Neuron (in vitro differentiated cells): Measurements from ENCODE around the gene CD177.
"Not testable (repeated sequence)": the region's sequence is repeated elsewhere in the genome, so short reads cannot be mapped to it uniquely, and the experiment has no call there.

ENCODE experiments used
- H2AFZ ChIP-seq: one replicate; pipeline ENCODE4 v1.6.1; 2013; ENCODE audit warnings: low read depth, mild to moderate bottlenecking, inconsistent platforms, low read length, moderate library complexity
- H3K27me3 ChIP-seq: one replicate; pipeline ENCODE4 v1.6.1; 2013; ENCODE audit warnings: low read length; ENCODE audit not compliant: insufficient read depth
- H3K36me3 ChIP-seq: one replicate; pipeline ENCODE4 v1.6.1; 2013; ENCODE audit warnings: low read length; ENCODE audit not compliant: insufficient read depth
- H3K4me1 ChIP-seq: one replicate; pipeline ENCODE4 v1.6.1; 2013; ENCODE audit warnings: low read length; ENCODE audit not compliant: insufficient read depth
- H3K4me3 ChIP-seq: 2 replicates; pipeline ENCODE4 v1.5.1; 2013; ENCODE audit warnings: mild to moderate bottlenecking, low read length, moderate library complexity
- H3K9me3 ChIP-seq: one replicate; pipeline ENCODE4 v1.6.1; 2013; ENCODE audit warnings: low read length

CD177 gene

DNA sequence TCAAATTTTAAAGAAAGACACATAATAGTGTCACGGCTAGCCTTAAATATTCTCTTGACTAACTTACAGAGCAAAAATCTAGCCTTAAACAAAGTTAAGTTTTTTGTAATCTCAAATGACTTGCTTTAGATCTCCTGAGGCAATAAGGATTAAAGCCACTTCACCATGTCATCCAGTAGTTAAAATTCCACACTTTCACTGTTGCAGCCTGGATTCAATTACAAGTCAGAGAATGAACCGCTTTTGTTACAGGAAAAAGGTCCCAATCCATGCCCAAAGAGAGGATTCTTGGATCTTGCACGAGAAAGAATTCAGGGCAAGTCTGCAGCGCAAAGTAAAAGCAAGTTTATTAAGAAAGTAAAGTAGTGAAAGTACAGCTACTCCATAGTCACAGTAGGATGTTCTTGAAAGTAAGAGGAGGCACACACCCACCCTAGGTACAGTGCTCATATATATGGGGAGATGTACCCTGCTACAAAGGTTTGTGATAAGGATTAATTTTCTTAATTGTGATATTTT is 34.6 kb upstream of the CD177 start:
- Histone ChIP-seq H2AFZ (no peak overlapping the region), H3K4me1 (no peaks in the 10 kb centered on the region), H3K4me3 (no peak overlapping the region), H3K9me3 (no peaks in the 10 kb centered on the region), H3K27me3 (peaks cover 2% of the 10 kb centered on the region), H3K36me3 (no peaks in the 10 kb centered on the region)

DNA sequence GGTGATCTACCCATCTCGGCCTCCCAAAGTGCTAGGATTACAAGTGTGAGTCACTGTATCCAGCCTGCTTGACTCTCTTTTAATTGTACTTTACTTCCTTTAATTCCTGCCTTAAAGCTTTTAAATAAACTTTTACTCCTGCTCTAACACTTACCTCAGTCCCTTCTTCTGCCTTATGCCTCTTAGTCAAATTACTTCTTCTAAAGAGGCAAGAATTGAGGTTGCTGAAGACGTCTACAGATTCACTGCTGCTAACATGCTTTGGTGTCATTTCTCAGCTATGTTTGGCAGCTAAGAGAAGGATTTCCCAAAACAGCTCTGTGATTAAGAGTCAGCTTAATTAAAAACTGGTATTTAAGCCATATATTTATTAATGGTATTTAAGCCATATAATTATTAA is 32.9 kb upstream of the CD177 start:
- H2AFZ ChIP-seq: no peak overlapping the region
- H3K9me3 ChIP-seq: no peaks in the 10 kb centered on the region
- peaks cover 2% of the 10 kb centered on the region for H3K27me3 ChIP-seq
- H3K36me3 ChIP-seq: no peaks in the 10 kb centered on the region
- no peak overlapping the region for H3K4me3 ChIP-seq
- H3K4me1 ChIP-seq: no peaks in the 10 kb centered on the region

DNA sequence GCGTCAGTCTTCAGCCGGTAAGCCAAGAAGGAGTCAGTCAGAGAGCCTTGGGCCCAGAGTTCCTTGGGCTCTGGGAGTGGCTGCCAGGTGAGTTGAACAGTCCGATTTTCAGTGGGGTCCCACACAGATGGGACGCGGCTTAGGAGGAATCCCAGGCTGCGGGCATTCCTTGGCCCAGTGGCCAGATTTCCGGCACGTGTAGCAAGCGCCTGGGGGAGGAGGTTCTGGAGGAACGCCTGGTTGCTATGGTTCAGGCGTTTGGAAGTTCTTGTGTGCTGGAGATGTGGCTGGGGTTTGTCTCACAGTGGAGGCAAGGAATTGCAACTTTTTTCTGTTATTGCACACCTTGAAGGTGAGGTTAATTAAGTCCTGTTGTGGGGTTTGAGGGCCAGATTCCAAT is 26.7 kb upstream of the CD177 start:
- H3K36me3 ChIP-seq, H2AFZ ChIP-seq, H3K9me3 ChIP-seq, H3K4me3 ChIP-seq, H3K27me3 ChIP-seq, H3K4me1 ChIP-seq: not testable (repeated sequence)

DNA sequence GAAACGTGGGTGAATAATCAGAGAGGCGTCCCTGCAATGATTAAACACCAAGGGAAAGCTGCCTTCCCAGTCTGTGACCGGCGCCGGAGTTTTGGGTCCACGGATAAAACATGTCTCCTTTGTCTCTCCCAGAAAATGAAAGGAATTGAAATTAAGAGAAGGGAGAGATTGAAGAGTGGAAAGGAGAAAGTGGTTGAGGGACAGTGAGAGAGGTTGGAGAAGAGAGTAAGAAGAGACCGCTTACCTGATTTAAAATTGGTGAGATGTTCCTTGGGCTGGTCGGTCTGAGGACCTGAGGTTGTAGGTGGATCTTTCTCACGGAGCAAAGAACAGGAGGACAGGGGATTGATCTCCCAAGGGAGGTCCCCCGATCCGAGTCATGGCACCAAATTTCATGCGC is 24.9 kb upstream of the CD177 start:
- H3K9me3 ChIP-seq, H3K4me3 ChIP-seq, H3K4me1 ChIP-seq, H2AFZ ChIP-seq, H3K36me3 ChIP-seq, H3K27me3 ChIP-seq: not testable (repeated sequence)

DNA sequence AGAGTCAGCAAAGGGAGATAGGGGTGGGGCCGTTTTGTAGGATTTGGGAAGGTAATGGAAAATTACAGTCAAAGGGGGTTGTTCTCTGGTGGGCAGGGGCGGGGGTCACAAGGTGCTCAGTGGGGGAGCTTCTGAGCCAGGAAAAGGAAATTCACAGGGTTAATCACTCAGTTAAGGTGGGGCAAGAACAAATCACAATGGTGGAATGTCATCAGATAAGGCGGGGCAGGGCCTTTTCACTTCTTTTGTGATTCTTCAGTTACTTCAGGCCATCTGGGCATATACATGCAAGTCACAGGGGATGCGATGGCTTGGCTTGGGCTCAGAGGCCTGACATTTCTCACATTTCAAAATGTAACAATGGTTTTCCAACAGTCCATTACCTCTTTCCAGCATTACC is 24.4 kb upstream of the CD177 start:
- H3K36me3 ChIP-seq, H3K27me3 ChIP-seq, H3K4me1 ChIP-seq, H3K4me3 ChIP-seq, H2AFZ ChIP-seq, H3K9me3 ChIP-seq: not testable (repeated sequence)

DNA sequence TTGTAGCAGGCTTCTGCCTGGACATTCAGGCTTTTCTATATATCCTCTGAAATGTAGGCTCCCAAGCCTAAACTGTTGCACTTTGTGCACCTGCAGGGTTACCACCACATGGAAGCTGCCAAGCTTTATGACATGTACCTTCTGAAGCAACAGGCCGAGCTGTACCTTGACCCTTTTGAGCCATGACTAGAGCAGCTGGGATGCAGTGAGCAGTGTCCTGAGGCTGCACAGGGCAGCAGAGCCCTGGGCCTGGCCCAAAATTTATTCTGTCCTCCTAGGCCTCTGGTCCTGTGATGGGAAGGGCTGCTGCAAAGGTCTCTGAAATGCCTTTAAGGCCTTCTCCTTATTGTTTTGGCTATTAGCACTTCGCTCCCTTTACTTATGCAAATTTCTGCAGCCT is 23.5 kb upstream of the CD177 start:
- no peaks in the 10 kb centered on the region for H3K9me3 ChIP-seq
- no peaks in the 10 kb centered on the region for H3K4me1 ChIP-seq
- no peak overlapping the region for H2AFZ ChIP-seq
- H3K27me3 ChIP-seq: no peaks in the 10 kb centered on the region
- no peak overlapping the region for H3K4me3 ChIP-seq
- no peaks in the 10 kb centered on the region for H3K36me3 ChIP-seq

DNA sequence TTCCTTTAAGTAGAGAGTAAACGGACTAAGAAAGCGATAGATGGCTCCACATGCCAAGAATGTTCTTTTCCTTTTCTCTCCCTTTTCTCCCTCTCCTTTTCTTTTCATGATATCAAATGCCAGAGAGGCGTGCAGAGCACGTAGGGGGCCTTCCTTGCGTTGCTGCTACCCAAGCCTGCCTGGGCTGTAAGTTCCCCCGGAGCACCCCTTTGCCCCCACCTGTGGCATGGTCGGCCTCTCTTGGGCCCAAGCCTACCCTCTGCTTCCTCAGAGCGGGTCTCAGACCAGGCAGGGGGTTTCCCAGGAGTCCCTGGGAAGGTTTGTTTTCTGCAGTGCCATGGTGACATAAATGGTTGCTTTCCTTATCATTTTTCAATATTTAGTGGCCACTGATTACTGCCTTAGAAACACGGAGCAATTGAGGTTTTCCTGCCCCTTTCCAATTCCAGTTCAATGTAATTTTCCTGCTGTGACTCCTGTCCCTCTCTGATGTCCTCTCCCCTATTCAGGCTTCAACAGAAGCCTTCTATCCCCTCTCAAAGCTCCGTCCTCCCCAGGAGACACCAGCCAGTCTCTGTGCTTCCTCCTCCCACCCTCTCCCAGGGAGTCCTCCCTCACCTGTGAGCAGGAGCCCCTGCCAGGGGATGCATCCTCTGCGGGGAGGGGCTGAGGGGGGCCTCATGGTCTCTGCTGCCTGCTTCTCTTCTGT is 22.6 kb upstream of the CD177 start:
- no peaks in the 10 kb centered on the region for H3K27me3 ChIP-seq
- H2AFZ ChIP-seq: no peak overlapping the region
- H3K4me1 ChIP-seq: no peaks in the 10 kb centered on the region
- H3K9me3 ChIP-seq: no peaks in the 10 kb centered on the region
- no peaks in the 10 kb centered on the region for H3K36me3 ChIP-seq
- H3K4me3 ChIP-seq: no peak overlapping the region

DNA sequence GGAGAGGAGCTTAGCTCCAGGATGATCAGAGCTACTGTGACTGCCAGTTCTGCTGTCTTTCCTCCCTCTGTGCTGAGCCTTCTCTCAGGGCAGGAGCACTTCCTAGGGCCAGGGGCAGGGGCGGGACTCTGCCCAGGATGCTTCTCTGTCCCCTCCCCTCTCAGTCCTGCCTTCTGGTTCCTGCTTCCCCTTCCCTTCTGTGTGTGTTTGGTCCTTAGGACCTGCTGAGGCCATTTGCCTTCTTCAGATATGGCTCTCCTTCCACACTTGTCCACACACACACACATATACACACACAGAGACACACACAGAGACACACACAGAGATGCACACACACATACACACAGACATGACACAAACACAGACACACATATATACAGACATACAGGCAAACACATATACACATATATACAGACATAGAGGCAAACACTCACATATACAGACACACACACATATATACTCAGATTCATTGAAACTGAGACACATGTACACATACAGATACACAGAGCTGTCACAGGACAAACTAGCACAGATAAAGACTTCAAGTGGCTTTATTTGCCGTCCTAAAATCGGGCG is 22.0 kb upstream of the CD177 start:
- Histone ChIP-seq H3K4me1 (no peaks in the 10 kb centered on the region), H3K36me3 (no peaks in the 10 kb centered on the region), H3K27me3 (no peaks in the 10 kb centered on the region), H3K9me3 (no peaks in the 10 kb centered on the region), H2AFZ (no peak overlapping the region), H3K4me3 (no peak overlapping the region)

DNA sequence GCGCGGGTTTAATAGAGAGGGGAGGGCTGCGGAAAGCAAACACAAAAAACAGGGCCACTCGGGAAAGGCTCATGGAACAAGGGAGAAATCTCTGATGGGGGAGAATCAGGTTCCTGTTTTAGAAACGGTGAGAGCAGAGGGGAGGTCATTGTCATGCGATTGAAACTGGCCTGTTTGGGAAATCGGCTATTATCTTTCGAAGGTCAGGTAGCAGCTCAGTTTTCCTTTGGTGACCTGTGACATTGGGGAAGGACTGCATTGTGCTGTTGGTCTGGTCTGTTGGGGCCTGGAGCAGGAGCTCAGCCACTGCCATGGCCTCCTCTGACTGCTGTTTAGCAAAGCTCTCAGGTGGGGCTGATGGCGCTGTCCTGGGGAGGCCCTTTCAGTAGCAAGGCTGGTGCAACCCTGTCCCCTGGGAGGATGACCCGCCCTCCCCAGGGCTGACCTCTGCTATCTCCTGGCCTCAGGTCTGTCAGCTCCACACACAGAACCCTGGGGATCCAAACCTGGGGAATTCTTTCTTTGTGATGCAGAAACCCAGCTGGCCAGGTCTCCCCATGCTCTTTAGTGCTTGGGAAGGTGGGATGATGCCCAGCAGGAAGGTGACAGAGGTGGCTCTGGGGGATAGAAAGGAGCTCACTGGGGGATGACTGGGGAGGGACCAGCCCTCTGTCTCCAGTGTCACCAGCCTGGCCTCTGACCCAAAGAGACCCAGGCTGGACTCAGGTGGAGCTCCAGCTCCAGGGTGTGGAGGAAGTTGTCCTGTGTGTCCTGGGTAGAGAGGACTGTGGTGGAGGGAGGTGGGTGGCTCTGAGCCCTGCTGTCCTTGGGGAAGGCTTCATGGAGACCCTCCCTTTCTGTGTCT is 21.2 kb upstream of the CD177 start:
- Histone ChIP-seq H3K4me3 (no peak overlapping the region), H3K27me3 (no peaks in the 10 kb centered on the region), H3K9me3 (no peaks in the 10 kb centered on the region), H3K4me1 (no peaks in the 10 kb centered on the region), H2AFZ (no peak overlapping the region), H3K36me3 (no peaks in the 10 kb centered on the region)

DNA sequence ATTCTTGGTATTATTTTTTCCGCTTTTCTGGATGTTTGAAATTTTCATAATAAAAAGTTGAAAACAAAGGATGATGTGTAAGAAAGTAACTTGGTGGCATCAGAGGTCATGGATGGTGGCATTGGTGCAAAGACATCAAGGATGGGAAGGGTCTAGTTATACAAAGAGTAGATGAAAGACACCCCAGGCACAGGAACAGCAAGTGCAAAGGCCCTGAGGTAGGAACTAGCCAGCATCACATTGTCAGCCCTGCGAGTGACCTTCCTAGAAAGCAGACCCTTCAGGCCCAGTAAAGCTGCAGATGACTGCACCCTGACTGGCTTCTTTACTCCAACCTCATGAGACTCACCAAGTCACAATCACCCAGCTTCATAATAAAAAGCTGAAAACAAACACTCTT is 17.0 kb upstream of the CD177 start:
- H3K4me3 ChIP-seq, H3K9me3 ChIP-seq, H2AFZ ChIP-seq, H3K4me1 ChIP-seq, H3K36me3 ChIP-seq, H3K27me3 ChIP-seq: not testable (repeated sequence)

DNA sequence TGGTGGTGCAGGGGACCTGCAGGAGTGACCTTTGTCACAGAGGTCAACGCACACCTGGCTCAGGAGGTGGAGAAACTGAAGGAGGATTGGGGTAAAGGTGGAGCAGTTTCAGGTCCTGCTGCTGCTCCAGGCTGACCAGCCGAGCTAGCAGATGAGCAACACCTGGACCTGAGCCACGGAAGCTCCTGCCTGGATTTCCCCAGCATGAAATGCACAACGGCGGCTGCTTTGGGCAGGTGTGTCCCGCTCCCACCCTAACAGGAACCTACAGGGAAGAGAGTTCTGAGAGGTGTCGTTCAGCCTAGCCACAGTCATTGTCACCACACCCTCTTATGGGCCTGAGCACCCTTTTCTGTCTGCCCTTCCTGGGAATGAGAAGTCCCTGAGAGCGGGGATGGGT is 15.7 kb upstream of the CD177 start:
- no peak overlapping the region for H2AFZ ChIP-seq
- no peaks in the 10 kb centered on the region for H3K36me3 ChIP-seq
- H3K9me3 ChIP-seq: no peaks in the 10 kb centered on the region
- H3K27me3 ChIP-seq: no peaks in the 10 kb centered on the region
- H3K4me3 ChIP-seq: no peak overlapping the region
- no peaks in the 10 kb centered on the region for H3K4me1 ChIP-seq

DNA sequence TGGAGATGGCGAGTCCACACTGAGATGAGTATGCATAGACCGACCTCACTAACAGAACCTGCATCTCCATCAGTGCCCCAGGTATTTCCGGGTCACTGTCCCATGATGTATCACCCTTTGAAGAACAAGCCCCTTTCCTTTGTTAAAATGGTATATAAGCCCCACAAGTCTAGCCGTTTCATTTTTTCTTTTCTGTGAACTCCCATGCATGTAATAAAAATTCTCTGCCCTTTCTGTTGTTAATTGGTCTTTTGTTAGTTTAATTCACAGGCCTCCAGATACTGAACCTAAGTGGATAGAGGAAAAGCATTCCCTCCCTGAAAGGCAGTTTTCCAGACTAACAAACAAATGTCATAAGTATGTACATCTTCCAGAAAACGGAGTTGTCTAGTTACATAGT is 15.0 kb upstream of the CD177 start:
- H3K36me3 ChIP-seq: no peaks in the 10 kb centered on the region
- H2AFZ ChIP-seq: no peak overlapping the region
- H3K27me3 ChIP-seq: no peaks in the 10 kb centered on the region
- H3K4me1 ChIP-seq: no peaks in the 10 kb centered on the region
- H3K9me3 ChIP-seq: no peaks in the 10 kb centered on the region
- H3K4me3 ChIP-seq: no peak overlapping the region

DNA sequence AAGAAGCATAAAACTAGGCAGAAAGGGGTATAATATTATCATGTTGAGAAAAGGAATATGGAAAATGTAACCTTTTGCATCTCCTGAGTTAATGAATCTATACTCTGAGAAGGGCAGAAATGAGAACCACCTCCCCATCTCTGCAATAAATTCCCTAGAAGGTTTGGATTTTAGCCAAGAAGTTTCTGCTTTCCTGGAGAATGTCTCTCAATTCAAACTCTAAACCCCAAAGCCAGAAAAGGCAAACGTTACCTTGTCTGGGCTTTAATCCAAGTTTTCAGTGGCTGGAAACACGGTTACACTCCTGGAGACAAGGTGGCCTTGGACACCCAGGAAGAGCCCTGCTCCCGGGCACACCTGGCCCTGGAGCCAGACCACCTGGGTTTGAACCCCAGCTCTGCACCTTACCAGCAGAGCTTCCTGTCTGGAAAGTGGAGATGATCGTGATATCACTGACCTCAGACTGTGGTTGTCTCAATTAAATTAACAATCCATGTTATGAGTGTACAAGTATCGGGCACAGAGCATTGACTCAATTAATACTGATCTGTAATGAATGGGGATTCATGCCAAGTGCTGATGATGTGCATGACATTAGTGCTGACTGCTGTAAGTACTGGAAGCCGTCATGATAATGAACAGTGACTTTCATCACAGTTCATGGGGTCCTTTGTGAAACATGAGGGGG is 14.1 kb upstream of the CD177 start:
- not testable (repeated sequence) for H2AFZ ChIP-seq, H3K36me3 ChIP-seq, H3K9me3 ChIP-seq, H3K4me1 ChIP-seq, H3K27me3 ChIP-seq, H3K4me3 ChIP-seq
